HG02610 (cell line): ENCODE results near the gene USP9Y.
"Not testable (repeated sequence)": the region's sequence is repeated elsewhere in the genome, so short reads cannot be mapped to it uniquely, and the experiment has no call there.

Source experiments
- ATAC-seq: cut with Tn5 transposase; IDR thresholded peaks from one replicate; pipeline ENCODE4 v1.9.1; 2021; ENCODE audit warnings: mild to moderate bottlenecking, moderate library complexity; ENCODE audit not compliant: unreplicated experiment

Gene USP9Y, protein sequence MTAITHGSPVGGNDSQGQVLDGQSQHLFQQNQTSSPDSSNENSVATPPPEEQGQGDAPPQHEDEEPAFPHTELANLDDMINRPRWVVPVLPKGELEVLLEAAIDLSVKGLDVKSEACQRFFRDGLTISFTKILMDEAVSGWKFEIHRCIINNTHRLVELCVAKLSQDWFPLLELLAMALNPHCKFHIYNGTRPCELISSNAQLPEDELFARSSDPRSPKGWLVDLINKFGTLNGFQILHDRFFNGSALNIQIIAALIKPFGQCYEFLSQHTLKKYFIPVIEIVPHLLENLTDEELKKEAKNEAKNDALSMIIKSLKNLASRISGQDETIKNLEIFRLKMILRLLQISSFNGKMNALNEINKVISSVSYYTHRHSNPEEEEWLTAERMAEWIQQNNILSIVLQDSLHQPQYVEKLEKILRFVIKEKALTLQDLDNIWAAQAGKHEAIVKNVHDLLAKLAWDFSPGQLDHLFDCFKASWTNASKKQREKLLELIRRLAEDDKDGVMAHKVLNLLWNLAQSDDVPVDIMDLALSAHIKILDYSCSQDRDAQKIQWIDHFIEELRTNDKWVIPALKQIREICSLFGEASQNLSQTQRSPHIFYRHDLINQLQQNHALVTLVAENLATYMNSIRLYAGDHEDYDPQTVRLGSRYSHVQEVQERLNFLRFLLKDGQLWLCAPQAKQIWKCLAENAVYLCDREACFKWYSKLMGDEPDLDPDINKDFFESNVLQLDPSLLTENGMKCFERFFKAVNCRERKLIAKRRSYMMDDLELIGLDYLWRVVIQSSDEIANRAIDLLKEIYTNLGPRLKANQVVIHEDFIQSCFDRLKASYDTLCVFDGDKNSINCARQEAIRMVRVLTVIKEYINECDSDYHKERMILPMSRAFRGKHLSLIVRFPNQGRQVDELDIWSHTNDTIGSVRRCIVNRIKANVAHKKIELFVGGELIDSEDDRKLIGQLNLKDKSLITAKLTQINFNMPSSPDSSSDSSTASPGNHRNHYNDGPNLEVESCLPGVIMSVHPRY (N-terminal part only)

GRCh38 chrY:12701181-12701695 is at the start of gene USP9Y:
Gene USP9Y (plus strand): TSS chrY:12701231. CDS start chrY:12709448, 8,217 bp downstream.
- peak; percentile 16 for ATAC-seq

DNA sequence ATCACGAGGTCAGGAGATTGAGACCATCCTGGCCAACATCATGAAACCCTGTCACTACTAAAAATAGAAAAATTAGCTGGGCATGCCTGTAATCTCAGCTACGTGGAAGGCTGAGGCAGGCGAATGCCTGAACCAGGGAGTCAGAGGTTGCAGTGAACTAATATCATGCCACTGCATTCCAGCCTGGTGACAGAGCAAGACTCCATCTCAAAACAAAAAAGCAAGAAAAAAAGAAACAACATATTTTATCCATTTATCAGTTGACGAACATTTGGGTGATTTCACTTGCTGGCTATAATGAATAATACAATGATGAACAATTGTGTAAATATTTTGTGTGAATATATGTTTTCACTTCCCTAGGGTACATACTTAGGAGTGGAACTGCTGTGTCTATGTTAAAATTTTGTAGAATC is 49.4 kb upstream of the USP9Y start:
- no peak for ATAC-seq

GRCh38 chrY:12661745-12662681 is 39.0 kb upstream of the USP9Y start:
- ATAC-seq: peak; percentile 73

DNA sequence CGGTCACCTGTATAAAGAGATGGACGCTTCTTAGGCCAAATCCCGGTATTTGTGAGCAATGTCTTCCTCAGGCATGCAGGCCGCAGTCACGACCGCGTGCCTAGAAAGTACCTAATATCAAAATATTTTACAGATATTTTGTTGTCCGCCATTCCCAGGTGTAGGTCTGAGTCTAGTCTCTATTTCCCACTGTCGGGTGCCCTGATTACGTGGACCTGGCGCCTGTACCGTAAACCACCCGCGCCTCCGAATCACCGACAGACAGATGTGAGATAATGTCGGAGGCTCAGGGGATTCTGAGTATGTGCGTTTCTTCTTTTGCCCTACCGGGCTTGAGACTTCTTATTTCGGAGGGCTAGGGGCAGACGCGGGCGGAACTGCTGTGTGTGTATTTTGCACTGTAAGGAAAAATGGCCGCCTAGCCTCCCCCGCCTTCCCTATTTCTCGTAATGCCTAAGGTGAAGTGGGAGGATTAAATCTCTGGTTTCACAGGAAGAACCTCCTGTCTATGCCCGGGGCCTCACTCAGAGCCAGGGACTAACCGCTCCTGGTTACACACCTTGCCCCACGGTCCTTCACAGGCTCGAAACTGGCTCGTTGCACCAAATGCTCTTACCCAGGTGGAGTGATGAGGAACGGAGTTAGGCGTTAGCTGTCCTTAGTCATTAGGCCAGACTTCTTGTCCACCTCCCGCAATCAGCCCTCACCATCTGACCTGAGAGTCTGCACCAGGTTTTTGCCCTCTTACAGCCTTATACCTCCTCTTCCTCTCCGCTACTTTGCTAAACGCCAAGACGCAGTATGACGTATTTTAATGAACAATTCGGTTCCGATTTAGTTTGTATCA is 38.1 kb upstream of the USP9Y start:
- peak; percentile 34 for ATAC-seq

- not testable (repeated sequence) for ATAC-seq
These were observed 37.2 kb upstream of the USP9Y start for GRCh38 chrY:12663845-12664244.

- no peak for ATAC-seq
These were observed 22.9 kb upstream of the USP9Y start for GRCh38 chrY:12678111-12678510.

GRCh38 chrY:12681535-12681934 is 19.5 kb upstream of the USP9Y start:
- no peak for ATAC-seq

GRCh38 chrY:12688337-12688736 is 12.7 kb upstream of the USP9Y start:
- ATAC-seq: no peak

DNA sequence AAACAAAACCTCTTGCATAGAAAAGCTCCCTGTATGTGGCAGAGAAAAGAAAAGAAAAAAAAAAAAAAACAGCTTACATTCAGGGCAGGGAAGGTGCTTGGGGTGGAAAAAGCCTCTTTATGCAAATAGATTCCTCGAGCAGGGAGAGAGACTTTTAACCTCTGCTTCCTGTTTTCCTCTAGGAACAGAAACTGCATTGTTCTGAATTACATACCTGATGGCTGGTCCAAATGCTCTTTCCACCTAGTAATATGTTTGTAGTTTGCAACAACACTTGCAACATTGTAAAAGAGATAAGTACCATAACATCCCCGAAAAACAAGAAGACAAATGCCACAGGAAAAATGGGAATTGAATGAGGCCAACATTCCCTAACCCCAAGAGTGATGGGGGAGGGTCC is 944 bp upstream of the USP9Y start:
- ATAC-seq: no peak

DNA sequence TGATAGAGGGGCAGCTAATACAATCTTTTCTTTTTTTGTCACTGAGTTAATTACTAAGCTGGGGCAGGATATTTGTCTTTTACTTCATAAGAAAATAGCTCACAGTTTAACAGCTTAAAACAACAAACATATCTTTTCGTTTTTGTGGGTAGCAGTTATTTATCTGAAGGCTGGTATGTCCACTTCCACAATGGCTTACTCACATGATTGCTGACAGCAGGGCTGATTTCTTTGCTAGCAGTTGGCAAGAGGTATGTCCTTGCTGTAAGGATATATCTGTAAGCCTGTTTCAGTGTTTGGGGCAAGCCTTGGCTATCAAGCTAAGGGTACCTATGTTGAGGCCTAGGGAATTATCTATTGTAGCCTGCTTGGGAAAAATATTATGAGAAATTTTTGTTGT is 1.1 kb downstream of the USP9Y start:
- no peak for ATAC-seq

DNA sequence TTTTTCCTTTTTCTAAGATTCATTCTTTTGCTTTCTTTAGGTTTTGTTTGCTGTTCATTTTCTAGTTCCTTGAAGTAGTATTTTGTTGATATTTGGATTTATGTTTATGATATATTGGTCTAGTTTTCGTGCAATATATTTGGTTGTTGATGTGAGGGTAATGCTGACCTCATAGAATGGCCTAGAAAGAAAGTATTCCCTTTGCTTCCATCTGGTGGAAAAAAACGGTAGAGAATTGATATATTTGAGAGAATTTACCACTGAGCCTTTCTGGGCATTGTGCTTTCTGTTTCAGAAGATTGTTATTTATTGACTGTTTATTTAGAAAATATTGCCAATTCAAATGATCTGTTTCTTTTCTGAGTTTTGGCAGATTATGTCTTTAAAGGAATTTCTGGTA is 9.4 kb downstream of the USP9Y start:
- no peak for ATAC-seq

- ATAC-seq: no peak
These were observed 14.3 kb downstream of the USP9Y start for GRCh38 chrY:12715376-12715775.

GRCh38 chrY:12729746-12730145 is 28.7 kb downstream of the USP9Y start:
- no peak for ATAC-seq

DNA sequence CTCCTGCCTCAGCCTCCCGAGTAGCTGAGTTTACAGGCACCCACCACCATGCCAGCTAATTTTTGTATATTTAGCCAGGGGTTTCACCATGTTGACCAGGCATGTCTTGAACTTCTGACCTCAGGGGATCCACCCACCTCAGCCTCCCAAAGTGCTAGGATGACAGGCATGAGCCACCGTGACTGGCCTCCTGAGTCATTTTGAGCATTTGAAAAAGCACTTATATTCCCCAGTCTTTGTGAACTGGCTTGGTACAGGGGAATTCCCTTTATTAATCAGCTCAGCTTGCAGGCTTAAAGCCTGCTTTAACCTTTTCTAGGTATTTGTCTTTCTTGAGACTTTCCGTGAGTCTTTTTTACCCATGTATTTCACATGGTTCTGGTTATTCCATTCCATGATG is 32.6 kb downstream of the USP9Y start:
- peak; percentile 98 for ATAC-seq

GRCh38 chrY:12734051-12734450 is 33.0 kb downstream of the USP9Y start:
- ATAC-seq: peak; percentile 10

- no peak for ATAC-seq
These were observed 40.4 kb downstream of the USP9Y start for GRCh38 chrY:12741414-12741813.

DNA sequence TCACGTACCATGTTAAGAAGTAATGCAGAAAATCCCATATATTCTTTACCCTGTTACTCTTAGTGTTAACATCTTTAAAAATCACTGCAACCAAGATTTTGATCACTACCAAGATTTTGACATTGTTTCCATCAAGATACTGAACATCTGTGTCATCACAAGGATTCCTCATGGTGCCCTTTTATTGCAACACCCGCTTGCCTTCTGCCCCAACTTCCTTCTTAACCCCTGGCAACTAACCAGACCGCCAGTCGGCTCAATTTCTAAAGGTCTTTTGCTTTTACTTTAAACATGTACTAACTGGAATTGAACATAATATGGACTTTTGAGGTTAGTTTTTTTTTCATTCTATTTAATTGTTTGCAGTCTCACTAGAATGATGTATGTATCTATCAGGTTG is 41.7 kb downstream of the USP9Y start:
- no peak for ATAC-seq

GRCh38 chrY:12744091-12744490 is 43.1 kb downstream of the USP9Y start:
- ATAC-seq: no peak

DNA sequence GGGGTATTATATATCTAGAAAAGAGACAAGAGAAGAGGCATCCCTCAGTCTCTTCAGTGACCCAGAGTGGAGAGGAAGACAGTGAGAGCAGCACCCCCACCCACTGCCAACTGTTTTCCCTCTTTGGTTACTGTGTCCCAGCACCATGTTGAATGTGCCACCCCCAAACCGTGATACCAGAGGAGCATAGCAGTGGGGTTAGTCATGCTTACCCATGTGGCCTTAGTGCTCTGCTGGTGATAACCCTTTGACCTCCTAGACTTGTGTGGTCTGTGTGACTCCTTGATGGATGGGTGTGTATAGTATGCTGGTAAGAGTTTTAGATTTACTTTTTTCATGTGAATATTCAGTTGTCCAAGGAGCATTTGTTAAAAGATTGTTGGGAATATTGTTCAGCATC is 48.3 kb downstream of the USP9Y start:
- no peak for ATAC-seq
